HG03139 (cell line): ENCODE results near the gene HOXA1.

Source experiments
- ATAC-seq: cut with Tn5 transposase; IDR thresholded peaks from one replicate; pipeline ENCODE4 v1.9.1; 2021; ENCODE audit not compliant: unreplicated experiment

HOXA1 gene

GRCh38 chr7:27093184-27093895 lies 2.5 kb downstream of the HOXA1 start:
- ATAC-seq: no peak

GRCh38 chr7:27092819-27093110 lies 3.0 kb downstream of the HOXA1 start:
- no peak for ATAC-seq

- ATAC-seq: no peak
These were observed 3.6 kb downstream of the HOXA1 start for GRCh38 chr7:27091941-27092818.

- ATAC-seq: no peak
These were observed 4.7 kb downstream of the HOXA1 start for GRCh38 chr7:27091105-27091504.

- no peak for ATAC-seq
These were observed 7.5 kb downstream of the HOXA1 start for GRCh38 chr7:27088002-27088922.

- ATAC-seq: no peak
These were observed 12.2 kb downstream of the HOXA1 start for GRCh38 chr7:27083646-27084045.

GRCh38 chr7:27082171-27082570 lies 13.6 kb downstream of the HOXA1 start:
- no peak for ATAC-seq

GRCh38 chr7:27080844-27081436 lies 14.9 kb downstream of the HOXA1 start:
- no peak for ATAC-seq

- ATAC-seq: no peak
These were observed 16.4 kb downstream of the HOXA1 start for GRCh38 chr7:27079234-27079975.

- ATAC-seq: no peak
These were observed 17.1 kb downstream of the HOXA1 start for GRCh38 chr7:27078616-27079233.

GRCh38 chr7:27073076-27073475 lies 22.7 kb downstream of the HOXA1 start:
- ATAC-seq: no peak

GRCh38 chr7:27071622-27072390 lies 24.0 kb downstream of the HOXA1 start:
- ATAC-seq: no peak

GRCh38 chr7:27068259-27068658 lies 27.5 kb downstream of the HOXA1 start:
- no peak for ATAC-seq

GRCh38 chr7:27066148-27066547 lies 29.7 kb downstream of the HOXA1 start:
- no peak for ATAC-seq

- ATAC-seq: no peak
These were observed 30.1 kb downstream of the HOXA1 start for GRCh38 chr7:27065709-27066108.

- no peak for ATAC-seq
These were observed 31.1 kb downstream of the HOXA1 start for GRCh38 chr7:27064661-27065060.

GRCh38 chr7:27064159-27064558 lies 31.6 kb downstream of the HOXA1 start:
- ATAC-seq: no peak

GRCh38 chr7:27062946-27063345 lies 32.9 kb downstream of the HOXA1 start:
- no peak for ATAC-seq

- no peak for ATAC-seq
These were observed 42.6 kb downstream of the HOXA1 start for GRCh38 chr7:27053153-27053552.
